Liver (tissue), 3 donors: ENCODE results near the gene WDR45B.

Source experiments
- CTCF ChIP-seq: fragments of 150-350 bp; IDR thresholded peaks from 2 replicates; pipeline ENCODE4 v1.5.1; 2017; ENCODE audit warnings: improper control_type of control experiment, low read depth, low read length; ENCODE audit not compliant: missing input control
- EGR1 ChIP-seq, 2 donors: IDR thresholded peaks; 2 replicates each; pipeline ENCODE4 v1.6.1; 2016 to 2018; ENCODE audit warnings: antibody characterized with exemption in 2 of 2, low read depth in 2 of 2
- GABPA ChIP-seq, 2 donors: IDR thresholded peaks in 1 of 2; conservative IDR thresholded peaks in 1 of 2; 2 replicates each; pipeline ENCODE4 v1.6.1; 2016; ENCODE audit warnings: antibody characterized with exemption in 2 of 2, mild to moderate bottlenecking in 1 of 2, moderate library complexity in 1 of 2
- JUND ChIP-seq, 2 donors: IDR thresholded peaks; 2 replicates each; pipeline ENCODE4 v1.6.1; 2016; ENCODE audit warnings: antibody characterized with exemption in 2 of 2
- RAD21 ChIP-seq, 2 donors: IDR thresholded peaks; 2 replicates each; pipeline ENCODE4 v1.6.1; 2016; ENCODE audit warnings: antibody characterized with exemption in 2 of 2, mild to moderate bottlenecking in 2 of 2
- donor health status: healthy.
- donor health status: healthy.

- TF ChIP-seq JUND (IDR thresholded peaks at IDR 0.05) (no peak), EGR1 (IDR thresholded peaks at IDR 0.05; ENCODE audit: low read depth in 2 of 2) (no peak), GABPA (IDR thresholded peaks at IDR 0.05 in 1 of 2, conservative IDR thresholded peaks at IDR 0.05 in 1 of 2) (no peak), CTCF (no peak), RAD21 (IDR thresholded peaks at IDR 0.05) (no peak)
These were observed 33.3 kb upstream of the WDR45B start for GRCh38 chr17:82681547-82681946.
